Measurements from ENCODE around the gene LRP1.

The LRP1 gene

GRCh38 chr12:57205931-57206330 is 77.6 kb downstream of the LRP1 start:
- in situ Hi-C loops (cut with HindIII; ENCODE audit: low sequenced_read_pairs), result no loop called here
- no peak for TF ChIP-seq CTCF (IDR thresholded peaks at IDR 0.05; ENCODE audit: low read depth, low read length)
- H3K4me3 ChIP-seq (ENCODE audit: low read depth, low read length), result no peak overlapping the region
- DNase-seq (ENCODE audit: low read depth, low spot score), result no peak

- in situ Hi-C loops (cut with HindIII; ENCODE audit: low sequenced_read_pairs), result no loop called here
- H3K4me3 ChIP-seq (ENCODE audit: low read depth, low read length), result no peak overlapping the region
- no peak for DNase-seq (ENCODE audit: low read depth, low spot score)
- TF ChIP-seq CTCF (IDR thresholded peaks at IDR 0.05; ENCODE audit: low read depth, low read length), result no peak
Observed at GRCh38 chr12:57207731-57208630, 79.7 kb downstream of the LRP1 start.

GRCh38 chr12:57208631-57209282 is 80.5 kb downstream of the LRP1 start:
- TF ChIP-seq CTCF (IDR thresholded peaks at IDR 0.05; ENCODE audit: low read depth, low read length), result no peak
- DNase-seq (ENCODE audit: low read depth, low spot score), result no peak
- H3K4me3 ChIP-seq (ENCODE audit: low read depth, low read length), result no peak overlapping the region
- in situ Hi-C loops (cut with HindIII; ENCODE audit: low sequenced_read_pairs), result no loop called here

- in situ Hi-C loops (cut with HindIII; ENCODE audit: low sequenced_read_pairs), result no loop called here
- H3K4me3 ChIP-seq (ENCODE audit: low read depth, low read length), result no peak overlapping the region
- no peak for DNase-seq (ENCODE audit: low read depth, low spot score)
- no peak for TF ChIP-seq CTCF (IDR thresholded peaks at IDR 0.05; ENCODE audit: low read depth, low read length)
Observed at GRCh38 chr12:57209916-57210315, 81.6 kb downstream of the LRP1 start.

- no peak for DNase-seq (ENCODE audit: low read depth, low spot score)
Observed at GRCh38 chr12:57210461-57210860, 82.2 kb downstream of the LRP1 start.

More at GRCh38 chr12:57210461-57210860, 82.2 kb downstream of the LRP1 start:
- H3K4me3 ChIP-seq (ENCODE audit: low read depth, low read length), result no peak overlapping the region
- in situ Hi-C loops (cut with HindIII; ENCODE audit: low sequenced_read_pairs), result no loop called here
- no peak for TF ChIP-seq CTCF (IDR thresholded peaks at IDR 0.05; ENCODE audit: low read depth, low read length)
